H9 (cell line): ENCODE data around the gene VSX1. TPM values are rescaled to one million over a fixed set of nuclear protein-coding genes. Genes with fewer than 3 reads are reported as not detected.

Source experiments
- DNase-seq: peaks from one replicate; pipeline ENCODE4 v3.0.0-alpha.2; 2017
- H2AFZ ChIP-seq: one replicate; pipeline ENCODE4 v1.6.1; 2013; ENCODE audit warnings: mild to moderate bottlenecking, low read length, control low read depth, moderate library complexity
- H2AK5ac ChIP-seq: 2 replicates; pipeline ENCODE4 v1.6.1; 2013; ENCODE audit warnings: low read length, control low read depth, mixed read lengths; ENCODE audit not compliant: insufficient read length
- H2BK120ac ChIP-seq: one replicate; pipeline ENCODE4 v1.6.1; 2013; ENCODE audit warnings: low read depth, mild to moderate bottlenecking, low read length, control low read depth, inconsistent platforms; ENCODE audit not compliant: poor library complexity, severe bottlenecking
- H2BK12ac ChIP-seq: 2 replicates; pipeline ENCODE4 v1.6.1; 2013; ENCODE audit warnings: low read length, control low read depth, mixed read lengths, low read depth; ENCODE audit not compliant: insufficient read length
- H2BK15ac ChIP-seq: 2 replicates; pipeline ENCODE4 v1.6.1; 2013; ENCODE audit warnings: low read depth, low read length, control low read depth
- H2BK20ac ChIP-seq: one replicate; pipeline ENCODE4 v1.6.1; 2013; ENCODE audit warnings: low read depth, mild to moderate bottlenecking, low read length, control low read depth, inconsistent platforms; ENCODE audit not compliant: poor library complexity, severe bottlenecking
- H2BK5ac ChIP-seq: 2 replicates; pipeline ENCODE4 v1.6.1; 2013; ENCODE audit warnings: low read length, control low read depth, mixed read lengths; ENCODE audit not compliant: insufficient read length
- H3K14ac ChIP-seq: 2 replicates; pipeline ENCODE4 v1.6.1; 2013; ENCODE audit warnings: low read length, control low read depth; ENCODE audit not compliant: insufficient read depth
- H3K18ac ChIP-seq: 2 replicates; pipeline ENCODE4 v1.6.1; 2013; ENCODE audit warnings: low read depth, mild to moderate bottlenecking, mixed read lengths, low read length, control low read depth; ENCODE audit not compliant: insufficient read length
- H3K23ac ChIP-seq: 2 replicates; pipeline ENCODE4 v1.6.1; 2013; ENCODE audit warnings: low read length, control low read depth, mixed read lengths, low read depth; ENCODE audit not compliant: insufficient read length
- H3K23me2 ChIP-seq: 2 replicates; pipeline ENCODE4 v1.6.1; 2013; ENCODE audit warnings: low read depth, mild to moderate bottlenecking, mixed read lengths, low read length, control low read depth; ENCODE audit not compliant: insufficient read length, poor library complexity, severe bottlenecking
- H3K27ac ChIP-seq: 2 replicates; pipeline ENCODE4 v1.5.1; 2013; ENCODE audit warnings: low read length, control low read depth, mixed read lengths, low read depth; ENCODE audit not compliant: insufficient read length
- H3K27me3 ChIP-seq: 2 replicates; pipeline ENCODE4 v1.6.1; 2013; ENCODE audit warnings: low read length, control low read depth, inconsistent platforms; ENCODE audit not compliant: insufficient read depth
- H3K4ac ChIP-seq: 2 replicates; pipeline ENCODE4 v1.6.1; 2013; ENCODE audit warnings: low read depth, mild to moderate bottlenecking, control low read depth, inconsistent platforms, low read length, moderate library complexity
- H3K4me1 ChIP-seq: 2 replicates; pipeline ENCODE4 v1.6.1; 2013; ENCODE audit warnings: low read length, control low read depth, inconsistent platforms; ENCODE audit not compliant: insufficient read depth
- H3K4me2 ChIP-seq: 2 replicates; pipeline ENCODE4 v1.6.1; 2013; ENCODE audit warnings: low read length, control low read depth, mixed read lengths; ENCODE audit not compliant: insufficient read length, insufficient read depth
- H3K56ac ChIP-seq: 2 replicates; pipeline ENCODE4 v1.6.1; 2013; ENCODE audit warnings: low read depth, mild to moderate bottlenecking, mixed read lengths, low read length, control low read depth; ENCODE audit not compliant: insufficient read length
- H3K79me1 ChIP-seq: 2 replicates; pipeline ENCODE4 v1.6.1; 2013; ENCODE audit warnings: low read depth, mild to moderate bottlenecking, moderate library complexity, low read length, control low read depth, inconsistent platforms; ENCODE audit not compliant: insufficient read depth, poor library complexity, severe bottlenecking
- H3K79me2 ChIP-seq: 2 replicates; pipeline ENCODE4 v1.6.1; 2013; ENCODE audit warnings: low read length, control low read depth, inconsistent platforms; ENCODE audit not compliant: insufficient read depth
- H3K9ac ChIP-seq: 2 replicates; pipeline ENCODE4 v1.6.1; 2013; ENCODE audit warnings: low read length, control low read depth, mixed read lengths; ENCODE audit not compliant: insufficient read length; ENCODE audit errors: extremely low read depth
- H3K9me3 ChIP-seq: one replicate; pipeline ENCODE4 v1.6.1; 2013; ENCODE audit warnings: low read depth, low read length, inconsistent platforms; ENCODE audit not compliant: control insufficient read depth
- H3T11ph ChIP-seq: one replicate; pipeline ENCODE4 v1.6.1; 2013; ENCODE audit warnings: mild to moderate bottlenecking, low read length, control low read depth, inconsistent platforms
- H4K20me1 ChIP-seq: one replicate; pipeline ENCODE4 v1.6.1; 2013; ENCODE audit not compliant: control insufficient read depth, insufficient read length, insufficient read depth
- H4K5ac ChIP-seq: 2 replicates; pipeline ENCODE4 v1.6.1; 2013; ENCODE audit warnings: low read depth, mild to moderate bottlenecking, mixed read lengths, low read length, control low read depth; ENCODE audit not compliant: insufficient read length
- H4K8ac ChIP-seq: replicated peaks from 2 replicates; pipeline ENCODE4 v1.6.1; 2013; ENCODE audit warnings: low read length, control low read depth, mixed read lengths, low read depth; ENCODE audit not compliant: insufficient read length
- H4K91ac ChIP-seq: 2 replicates; pipeline ENCODE4 v1.6.1; 2013; ENCODE audit warnings: low read depth, mild to moderate bottlenecking, moderate library complexity, mixed read lengths, low read length, control low read depth; ENCODE audit not compliant: insufficient read length
- H3K27ac Mint-ChIP-seq, 3 experiments: 2 replicates in 2 of 3; 3 replicates in 1 of 3; pipeline ENCODE4 v1.8.0; 2020 to 2021; ENCODE audit warnings: mixed read lengths in 3 of 3, mild to moderate bottlenecking in 1 of 3, moderate library complexity in 1 of 3
- H3K27me3 Mint-ChIP-seq: 2 replicates; pipeline ENCODE4 v1.8.0; 2021; ENCODE audit warnings: low read depth, mild to moderate bottlenecking, moderate library complexity, mixed read lengths
- H3K36me3 Mint-ChIP-seq, 3 experiments: 2 replicates in 2 of 3; 3 replicates in 1 of 3; pipeline ENCODE4 v1.8.0; 2020 to 2021; ENCODE audit warnings: low read depth in 3 of 3, mixed read lengths in 3 of 3; ENCODE audit not compliant: insufficient read depth in 1 of 3
- H3K4me1 Mint-ChIP-seq, 2 experiments: 2 replicates each; pipeline ENCODE4 v1.8.0; 2020; ENCODE audit warnings: mixed read lengths in 2 of 2
- H3K4me3 Mint-ChIP-seq, 2 experiments: 2 replicates in 1 of 2; 3 replicates in 1 of 2; pipeline ENCODE4 v1.8.0; 2020 to 2021; ENCODE audit warnings: mild to moderate bottlenecking in 2 of 2, mixed read lengths in 2 of 2, moderate library complexity in 1 of 2
- H3K9me3 Mint-ChIP-seq, 2 experiments: 2 replicates in 1 of 2; 3 replicates in 1 of 2; pipeline ENCODE4 v1.8.0; 2020; ENCODE audit warnings: mild to moderate bottlenecking in 2 of 2, mixed read lengths in 2 of 2, moderate library complexity in 1 of 2
- CTCF ChIP-seq: fragments of 200-600 bp; sonication (generic); conservative IDR thresholded peaks from 3 replicates; pipeline ENCODE4 v1.8.0; 2021; ENCODE audit warnings: antibody characterized with exemption, mild to moderate bottlenecking
- WGBS: extraction: QIAGEN DNeasy Blood & Tissue Kit; methylation state at CpG from one replicate; pipeline ENCODE4 v1.1.7; 2013; ENCODE audit warnings: missing lambda C conversion rate, low lambda C conversion rate, mixed read lengths; ENCODE audit not compliant: insufficient read length; ENCODE audit errors: extremely low coverage; 5-methylcytosine and 5-hydroxymethylcytosine counted together
- total RNA-seq: library from RNA; stranded (reverse); gene quantifications from 2 replicates; pipeline ENCODE4 v1.2.1, GENCODE V29; 2021

Gene VSX1
- total RNA-seq, 1 experiment from 2014 or later, result not detected

- WGBS, result no CpG with 5 or more reads among the region's 5 CpGs
- Histone ChIP-seq H3K23ac (no peak overlapping the region), H2BK5ac (no peak overlapping the region), H2BK20ac (no peak overlapping the region), H3K9ac (no peak overlapping the region), H3K56ac (no peak overlapping the region), H3K23me2 (no peaks in the 10 kb centered on the region), H3K27ac (no peak overlapping the region), H3K4me2 (no peak overlapping the region), H3K27me3 (no peaks in the 10 kb centered on the region), H2AK5ac (no peak overlapping the region), H2AFZ (no peak overlapping the region), H3K4me1 (no peaks in the 10 kb centered on the region; the same call in 1 of the 2 replicates), H4K91ac (no peak overlapping the region), H2BK120ac (no peak overlapping the region), H3K79me1 (no peaks in the 10 kb centered on the region), H4K8ac (no peak overlapping the region), H2BK15ac (no peak overlapping the region), H2BK12ac (no peak overlapping the region), H4K5ac (no peak overlapping the region), H3T11ph (no peak overlapping the region), H3K14ac (no peak overlapping the region), H3K18ac (no peak overlapping the region), H3K79me2 (no peaks in the 10 kb centered on the region), H3K9me3 (no peaks in the 10 kb centered on the region), H3K4ac (no peak overlapping the region), H4K20me1 (no peaks in the 10 kb centered on the region)
- Mint-ChIP-seq H3K27ac (no peak overlapping the region), H3K4me3 (no peak overlapping the region), H3K9me3 (no peaks in the 10 kb centered on the region), H3K4me1 (peaks cover 16% of the 10 kb centered on the region in 2 experiments), H3K27me3 (peaks cover 27% of the 10 kb centered on the region), H3K36me3 (peaks cover 0 to 2% (median 0%) of the 10 kb centered on the region in 3 experiments; a peak in 1 of 7 replicates)
- no peak for TF ChIP-seq CTCF
- DNase-seq, result no peak
Observed at GRCh38 chr20:25030007-25030648, 51.8 kb downstream of the VSX1 start.
